HG03565 (cell line): ENCODE measurements around the gene CDH5.

Experiments
- ATAC-seq: cut with Tn5 transposase; IDR thresholded peaks from one replicate; pipeline ENCODE4 v1.9.1; 2021; ENCODE audit warnings: mild to moderate bottlenecking, moderate library complexity; ENCODE audit not compliant: unreplicated experiment

Gene CDH5

DNA sequence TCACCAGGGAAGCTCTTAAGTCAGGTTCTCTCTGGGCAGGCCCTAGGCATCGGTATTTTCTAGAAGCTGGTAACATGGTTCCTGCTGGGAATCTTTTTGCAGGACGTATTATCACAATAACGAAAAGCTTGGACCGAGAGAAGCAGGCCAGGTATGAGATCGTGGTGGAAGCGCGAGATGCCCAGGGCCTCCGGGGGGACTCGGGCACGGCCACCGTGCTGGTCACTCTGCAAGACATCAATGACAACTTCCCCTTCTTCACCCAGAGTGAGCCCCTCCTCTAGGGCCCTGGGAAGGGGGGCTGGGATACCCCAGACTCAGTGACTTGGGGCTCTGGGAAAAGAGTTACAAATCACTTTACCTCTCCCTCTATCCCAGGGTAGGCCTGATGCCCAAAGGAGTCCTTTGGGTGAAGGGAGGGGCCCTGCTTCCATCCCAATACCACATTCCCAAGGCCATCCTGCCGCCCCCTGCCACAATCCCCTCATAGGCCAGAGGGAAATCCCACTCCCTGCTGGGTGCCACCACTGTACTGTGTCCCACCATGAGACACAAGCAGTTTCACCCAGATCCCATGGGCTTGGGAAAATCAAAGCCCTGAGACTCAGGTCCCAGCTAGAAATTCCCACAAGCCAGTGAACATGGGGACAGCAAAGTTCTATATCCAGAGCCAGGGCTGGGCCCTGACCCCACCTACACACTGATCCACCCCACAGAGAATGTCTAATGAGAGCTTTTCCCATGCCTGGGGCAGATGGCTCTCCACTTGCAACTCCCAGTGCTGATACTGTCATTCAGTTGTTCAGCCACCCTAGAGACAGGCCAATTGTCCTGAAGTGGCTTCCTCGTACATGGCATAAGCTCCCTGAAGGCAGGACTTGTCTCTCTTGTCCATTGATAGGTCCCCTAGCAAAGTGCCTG lies 23.0 kb downstream of the CDH5 start:
- no peak for ATAC-seq

DNA sequence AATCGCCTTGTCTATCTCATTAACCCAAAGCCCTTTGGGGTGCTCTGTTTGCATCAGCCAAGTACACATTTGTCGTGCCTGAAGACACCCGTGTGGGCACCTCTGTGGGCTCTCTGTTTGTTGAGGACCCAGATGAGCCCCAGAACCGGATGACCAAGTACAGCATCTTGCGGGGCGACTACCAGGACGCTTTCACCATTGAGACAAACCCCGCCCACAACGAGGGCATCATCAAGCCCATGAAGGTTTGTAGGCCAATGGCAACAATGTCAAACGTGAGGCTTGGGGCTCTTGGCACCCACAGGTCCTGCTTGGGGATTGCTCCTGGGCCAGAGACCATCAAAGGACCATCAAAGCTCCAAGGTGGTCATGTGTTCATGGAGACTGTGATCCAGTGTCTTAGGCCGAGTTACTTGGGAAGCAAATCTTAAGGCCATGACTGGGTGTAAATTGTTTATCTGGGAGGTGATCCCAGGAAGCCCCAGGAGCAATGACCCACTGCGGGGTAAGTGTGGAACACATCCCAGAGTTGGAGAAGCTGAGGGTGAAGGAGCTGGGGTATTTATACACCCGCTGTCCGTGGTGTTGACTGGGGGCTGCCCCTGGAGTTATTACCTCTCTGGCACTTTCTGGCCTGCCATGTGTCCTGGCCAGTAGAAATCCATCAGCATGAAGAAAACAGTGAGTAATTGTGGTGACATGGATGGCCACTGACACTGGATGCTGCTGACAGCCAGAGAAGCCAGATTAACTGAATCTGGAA lies 24.0 kb downstream of the CDH5 start:
- ATAC-seq: no peak

DNA sequence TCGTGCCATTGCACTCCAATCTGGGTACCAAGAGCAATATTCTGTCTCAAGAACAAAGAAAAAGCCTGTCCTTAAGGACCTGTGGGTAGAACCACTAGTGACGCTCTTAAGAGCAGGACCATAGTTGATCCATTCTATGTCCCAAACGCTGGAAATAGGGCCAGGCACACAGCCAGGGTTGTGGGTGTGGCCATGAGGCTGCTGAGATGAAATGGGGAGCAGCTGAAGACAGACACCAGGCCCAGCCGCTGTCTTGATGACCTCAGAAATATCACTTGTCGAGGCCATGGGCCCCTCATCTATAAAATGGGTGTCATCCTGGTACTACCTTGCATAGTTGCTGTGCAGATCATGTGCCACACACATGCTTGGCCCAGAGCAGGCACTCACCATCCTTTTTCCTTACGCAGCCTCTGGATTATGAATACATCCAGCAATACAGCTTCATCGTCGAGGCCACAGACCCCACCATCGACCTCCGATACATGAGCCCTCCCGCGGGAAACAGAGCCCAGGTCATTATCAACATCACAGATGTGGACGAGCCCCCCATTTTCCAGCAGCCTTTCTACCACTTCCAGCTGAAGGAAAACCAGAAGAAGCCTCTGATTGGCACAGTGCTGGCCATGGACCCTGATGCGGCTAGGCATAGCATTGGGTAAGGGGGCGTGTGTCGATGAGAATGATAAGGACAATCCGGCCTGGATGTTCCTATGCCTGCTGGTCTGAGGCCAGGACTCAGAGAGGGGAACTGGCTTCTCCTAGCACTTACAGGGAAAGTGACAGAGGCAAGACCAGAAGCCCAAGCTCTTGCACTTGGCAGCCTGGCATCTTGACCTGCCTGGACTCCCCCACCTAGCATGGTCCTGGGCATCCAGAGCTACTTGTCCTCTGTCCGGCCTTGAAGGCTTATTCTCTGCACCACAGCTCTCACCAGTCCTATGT lies 25.5 kb downstream of the CDH5 start:
- ATAC-seq: no peak

DNA sequence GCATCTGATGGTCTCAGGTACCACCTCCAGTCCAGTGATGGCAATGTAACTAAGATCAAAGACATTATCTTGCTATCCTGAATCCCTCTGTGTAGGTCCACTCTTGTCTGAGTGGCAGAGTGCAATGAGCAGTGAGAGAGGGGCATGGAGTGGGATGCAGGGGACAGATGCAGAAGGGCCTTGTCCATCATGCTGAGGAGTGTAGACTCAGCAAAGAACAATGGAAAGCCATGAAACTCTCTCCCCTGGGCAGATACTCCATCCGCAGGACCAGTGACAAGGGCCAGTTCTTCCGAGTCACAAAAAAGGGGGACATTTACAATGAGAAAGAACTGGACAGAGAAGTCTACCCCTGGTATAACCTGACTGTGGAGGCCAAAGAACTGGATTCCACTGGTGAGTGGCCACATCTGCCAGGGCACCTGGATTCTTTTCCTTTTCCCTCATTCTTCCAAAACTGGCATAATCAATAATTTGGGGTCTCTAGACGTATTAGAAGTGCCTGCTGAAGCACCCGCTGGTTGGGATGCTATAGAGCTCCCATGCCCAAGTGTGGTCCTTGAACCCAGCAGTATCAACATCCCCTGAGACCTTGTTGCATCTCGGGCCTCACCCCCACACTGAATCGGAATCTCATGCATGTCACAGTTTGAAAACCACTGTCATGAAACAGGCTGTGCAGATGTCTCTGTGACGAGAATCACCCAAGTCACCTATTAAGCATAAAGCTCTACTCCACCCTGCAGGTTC lies 29.5 kb downstream of the CDH5 start:
- ATAC-seq: no peak

DNA sequence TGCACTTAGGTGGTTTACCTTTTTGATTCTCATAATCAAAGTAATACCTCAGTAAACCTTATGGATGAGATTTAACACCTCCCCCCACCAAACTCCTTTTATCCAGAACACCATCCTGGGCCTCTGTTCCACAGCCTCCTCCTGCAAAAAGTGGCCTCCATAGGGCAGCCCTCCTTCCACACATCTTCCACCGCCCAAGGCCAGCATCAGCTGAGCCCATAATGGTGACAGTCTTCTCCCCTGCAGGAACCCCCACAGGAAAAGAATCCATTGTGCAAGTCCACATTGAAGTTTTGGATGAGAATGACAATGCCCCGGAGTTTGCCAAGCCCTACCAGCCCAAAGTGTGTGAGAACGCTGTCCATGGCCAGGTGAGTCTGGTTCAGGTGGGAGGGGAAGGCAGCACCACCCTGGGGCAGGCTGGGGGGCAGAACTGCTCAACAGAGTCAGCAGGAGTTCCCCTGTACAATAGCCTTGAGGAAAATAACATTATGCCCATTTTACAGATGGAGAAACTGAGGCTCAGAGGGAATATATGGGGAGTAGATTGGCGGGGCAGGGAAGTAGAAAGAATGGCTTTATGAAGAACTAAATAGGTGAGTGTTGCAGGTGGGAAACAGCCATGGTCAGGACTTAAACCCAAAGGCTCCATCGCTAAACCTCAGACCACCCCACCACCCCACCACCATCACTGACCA lies 31.4 kb downstream of the CDH5 start:
- ATAC-seq: no peak

DNA sequence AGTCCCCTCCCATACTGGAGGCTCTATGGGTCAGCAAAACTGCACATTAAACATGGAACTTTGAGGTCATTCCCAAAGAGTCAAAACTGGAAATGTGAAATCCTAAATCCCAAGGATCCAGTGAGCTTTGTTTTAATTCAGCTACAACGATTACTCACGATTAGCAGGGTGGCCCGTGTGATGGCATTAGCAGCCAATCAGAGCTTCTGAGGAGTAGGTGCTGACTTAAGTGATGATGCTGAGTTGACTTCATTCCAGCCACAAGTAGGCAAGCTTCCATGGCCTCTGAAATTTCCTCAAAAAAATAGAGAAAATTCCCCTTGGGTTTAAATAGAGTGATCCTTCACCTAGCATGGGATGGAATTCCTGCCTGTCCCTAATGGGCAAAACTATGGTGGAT lies 32.5 kb downstream of the CDH5 start:
- ATAC-seq: no peak

DNA sequence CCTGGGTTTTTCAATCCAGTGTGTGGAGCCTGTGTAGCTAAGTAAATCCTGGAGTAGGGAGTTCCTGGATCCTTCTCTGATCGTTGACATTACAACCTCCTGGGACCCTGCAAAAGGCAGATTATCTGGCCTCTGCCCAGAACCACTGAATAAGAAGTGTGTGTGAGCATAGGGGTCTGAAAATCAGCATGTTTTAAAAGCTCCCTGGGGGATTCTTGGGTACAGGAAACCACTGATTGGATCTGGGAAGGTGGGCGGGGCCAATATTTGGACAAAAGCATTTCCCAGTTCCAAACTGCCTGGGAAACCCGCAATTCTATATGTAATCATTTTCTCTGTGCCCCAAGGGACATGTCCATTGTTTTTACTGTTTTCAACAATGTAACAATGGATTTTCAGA lies 33.4 kb downstream of the CDH5 start:
- no peak for ATAC-seq

DNA sequence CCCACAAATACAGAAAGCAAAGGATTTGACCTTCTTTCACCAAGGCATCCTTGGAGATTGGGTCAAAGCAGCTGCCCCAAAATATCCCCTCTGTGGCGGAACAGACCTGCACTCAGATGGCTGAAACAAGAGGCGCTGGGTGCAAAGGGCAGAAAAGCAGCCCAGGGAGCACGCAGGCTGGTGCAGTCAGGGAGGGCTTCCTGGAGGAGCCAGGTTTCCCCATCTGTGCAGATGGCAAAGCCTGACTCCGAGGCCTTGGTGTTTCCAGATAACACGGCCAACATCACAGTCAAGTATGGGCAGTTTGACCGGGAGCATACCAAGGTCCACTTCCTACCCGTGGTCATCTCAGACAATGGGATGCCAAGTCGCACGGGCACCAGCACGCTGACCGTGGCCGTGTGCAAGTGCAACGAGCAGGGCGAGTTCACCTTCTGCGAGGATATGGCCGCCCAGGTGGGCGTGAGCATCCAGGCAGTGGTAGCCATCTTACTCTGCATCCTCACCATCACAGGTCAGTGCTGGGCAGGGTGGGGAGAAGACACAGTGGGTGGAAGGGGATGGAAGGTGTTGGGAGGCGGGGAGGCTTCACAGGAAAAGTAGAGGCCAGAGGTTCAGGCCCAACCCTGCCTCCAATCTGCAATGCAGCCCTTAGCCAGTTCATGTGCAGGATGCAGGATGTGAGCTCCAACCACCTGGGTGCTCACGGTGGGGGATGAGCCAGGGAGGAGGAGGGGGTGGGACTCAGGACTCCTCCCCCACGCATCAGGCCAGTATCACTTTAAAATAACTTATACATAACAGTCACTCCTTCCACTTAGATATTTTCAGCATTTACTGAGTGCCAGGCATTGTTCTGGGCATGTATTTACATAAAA lies 34.3 kb downstream of the CDH5 start:
- ATAC-seq: no peak

DNA sequence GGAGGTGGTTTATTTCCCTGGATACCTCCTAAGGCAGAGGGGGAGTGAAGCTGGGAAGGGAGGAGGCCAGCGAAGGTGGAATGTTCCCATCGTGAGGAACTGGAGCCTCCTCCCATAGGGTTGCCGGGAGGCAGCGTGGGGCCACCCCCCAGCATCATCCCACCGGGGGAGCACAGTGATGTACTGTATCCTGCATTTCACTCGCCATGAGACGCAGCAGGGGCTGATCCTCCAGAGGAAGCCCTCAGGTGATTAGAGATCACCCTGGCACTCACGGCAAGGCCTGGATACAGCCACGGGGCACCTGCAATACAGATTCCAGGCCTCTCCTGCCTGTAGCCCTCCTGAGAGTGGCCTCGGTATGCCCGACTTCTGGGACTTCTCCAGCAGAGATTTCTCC lies 35.1 kb downstream of the CDH5 start:
- no peak for ATAC-seq

DNA sequence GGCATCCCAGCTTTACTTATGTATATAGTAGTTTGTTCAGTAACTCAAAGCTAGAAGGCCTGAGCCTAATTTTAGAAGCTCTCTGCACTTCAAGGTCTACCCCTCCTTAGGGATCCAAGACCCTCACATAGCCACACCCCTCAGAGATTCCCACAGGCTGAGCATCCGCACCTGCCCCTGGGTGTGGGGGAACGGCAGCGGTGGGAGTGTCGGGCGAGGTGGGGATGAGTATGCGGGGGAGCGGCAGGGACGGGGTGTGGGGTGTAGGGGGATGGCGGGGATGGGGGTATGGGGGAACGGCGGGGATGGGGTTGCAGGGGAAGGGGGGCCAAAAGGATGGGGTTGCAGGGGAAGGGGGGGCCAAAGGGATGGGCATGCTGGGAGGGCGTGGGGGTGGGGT lies 35.7 kb downstream of the CDH5 start:
- no peak for ATAC-seq

DNA sequence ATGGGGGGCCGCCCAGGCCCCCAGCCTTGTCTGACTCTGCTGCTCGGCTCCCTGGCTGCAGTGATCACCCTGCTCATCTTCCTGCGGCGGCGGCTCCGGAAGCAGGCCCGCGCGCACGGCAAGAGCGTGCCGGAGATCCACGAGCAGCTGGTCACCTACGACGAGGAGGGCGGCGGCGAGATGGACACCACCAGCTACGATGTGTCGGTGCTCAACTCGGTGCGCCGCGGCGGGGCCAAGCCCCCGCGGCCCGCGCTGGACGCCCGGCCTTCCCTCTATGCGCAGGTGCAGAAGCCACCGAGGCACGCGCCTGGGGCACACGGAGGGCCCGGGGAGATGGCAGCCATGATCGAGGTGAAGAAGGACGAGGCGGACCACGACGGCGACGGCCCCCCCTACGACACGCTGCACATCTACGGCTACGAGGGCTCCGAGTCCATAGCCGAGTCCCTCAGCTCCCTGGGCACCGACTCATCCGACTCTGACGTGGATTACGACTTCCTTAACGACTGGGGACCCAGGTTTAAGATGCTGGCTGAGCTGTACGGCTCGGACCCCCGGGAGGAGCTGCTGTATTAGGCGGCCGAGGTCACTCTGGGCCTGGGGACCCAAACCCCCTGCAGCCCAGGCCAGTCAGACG lies 36.2 kb downstream of the CDH5 start:
- no peak for ATAC-seq

DNA sequence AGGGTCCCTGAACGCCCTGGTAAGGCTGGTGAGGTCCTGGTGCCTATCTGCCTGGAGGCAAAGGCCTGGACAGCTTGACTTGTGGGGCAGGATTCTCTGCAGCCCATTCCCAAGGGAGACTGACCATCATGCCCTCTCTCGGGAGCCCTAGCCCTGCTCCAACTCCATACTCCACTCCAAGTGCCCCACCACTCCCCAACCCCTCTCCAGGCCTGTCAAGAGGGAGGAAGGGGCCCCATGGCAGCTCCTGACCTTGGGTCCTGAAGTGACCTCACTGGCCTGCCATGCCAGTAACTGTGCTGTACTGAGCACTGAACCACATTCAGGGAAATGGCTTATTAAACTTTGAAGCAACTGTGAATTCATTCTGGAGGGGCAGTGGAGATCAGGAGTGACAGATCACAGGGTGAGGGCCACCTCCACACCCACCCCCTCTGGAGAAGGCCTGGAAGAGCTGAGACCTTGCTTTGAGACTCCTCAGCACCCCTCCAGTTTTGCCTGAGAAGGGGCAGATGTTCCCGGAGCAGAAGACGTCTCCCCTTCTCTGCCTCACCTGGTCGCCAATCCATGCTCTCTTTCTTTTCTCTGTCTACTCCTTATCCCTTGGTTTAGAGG lies 37.1 kb downstream of the CDH5 start:
- no peak for ATAC-seq

DNA sequence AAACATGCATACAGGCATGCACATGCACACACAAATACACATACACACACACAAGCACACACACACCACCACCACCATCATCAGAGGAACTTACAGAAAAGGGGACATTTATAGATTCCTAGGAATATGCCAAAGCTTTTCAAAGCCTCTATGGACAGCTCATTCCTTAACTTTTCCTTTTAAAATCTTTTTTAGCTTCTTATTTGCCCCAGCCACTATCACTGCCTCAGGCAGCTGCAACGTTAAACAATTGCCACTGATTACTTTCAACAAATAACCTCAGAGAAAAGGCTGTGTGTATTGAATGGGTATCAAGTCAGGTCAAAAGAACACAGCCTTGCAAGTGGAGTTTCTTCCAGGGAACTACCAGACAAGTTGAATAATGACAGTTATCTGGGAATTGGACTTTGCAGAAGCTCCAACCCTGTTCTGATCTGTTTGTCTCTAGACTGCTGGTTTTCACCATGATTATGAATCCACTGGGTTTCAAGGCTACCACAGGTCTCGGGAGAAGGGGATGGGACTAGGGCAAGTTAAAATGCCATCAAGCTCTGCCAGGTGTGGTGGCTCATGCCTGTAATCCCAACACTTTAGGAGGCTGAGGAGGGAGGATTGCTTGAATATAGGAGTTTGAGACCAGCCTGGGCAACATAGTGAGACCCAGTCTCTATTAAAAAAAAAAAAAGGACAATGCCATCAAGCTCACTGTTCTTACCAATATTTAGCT lies 38.7 kb downstream of the CDH5 start:
- ATAC-seq: no peak

DNA sequence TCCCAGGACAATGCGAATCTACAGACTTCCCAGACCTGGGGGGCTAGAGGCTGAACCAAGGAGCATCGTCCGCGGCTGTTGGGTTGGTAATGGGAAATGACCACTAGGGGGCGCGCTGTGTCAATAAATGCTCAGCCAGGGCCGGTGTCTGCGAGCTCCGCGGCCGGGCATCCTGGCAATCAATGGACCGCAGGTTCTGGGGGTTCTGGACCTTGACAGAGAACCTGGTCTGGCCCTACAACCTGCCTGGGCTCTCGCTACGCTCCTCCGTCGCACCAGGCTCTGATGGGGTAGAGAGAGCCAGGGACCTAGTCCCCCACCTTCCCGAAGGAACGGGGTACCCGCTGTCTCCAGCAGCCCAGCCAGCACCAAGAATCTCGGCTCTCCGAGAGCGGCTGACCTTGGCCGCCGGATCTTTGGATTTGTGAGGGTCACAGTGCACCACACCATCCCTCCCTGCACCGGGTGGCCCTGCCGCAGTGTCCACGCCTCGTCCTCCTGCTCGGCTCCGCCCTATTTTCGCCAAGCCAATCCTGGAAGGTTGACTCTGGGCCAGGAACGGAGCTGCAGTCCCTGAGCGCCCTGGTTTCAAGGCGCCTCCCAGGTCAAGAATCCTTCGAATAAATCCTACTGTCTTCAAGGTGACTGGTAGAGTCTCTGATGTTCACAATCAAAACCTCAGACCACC lies 40.2 kb downstream of the CDH5 start:
- peak; percentile 64 for ATAC-seq

DNA sequence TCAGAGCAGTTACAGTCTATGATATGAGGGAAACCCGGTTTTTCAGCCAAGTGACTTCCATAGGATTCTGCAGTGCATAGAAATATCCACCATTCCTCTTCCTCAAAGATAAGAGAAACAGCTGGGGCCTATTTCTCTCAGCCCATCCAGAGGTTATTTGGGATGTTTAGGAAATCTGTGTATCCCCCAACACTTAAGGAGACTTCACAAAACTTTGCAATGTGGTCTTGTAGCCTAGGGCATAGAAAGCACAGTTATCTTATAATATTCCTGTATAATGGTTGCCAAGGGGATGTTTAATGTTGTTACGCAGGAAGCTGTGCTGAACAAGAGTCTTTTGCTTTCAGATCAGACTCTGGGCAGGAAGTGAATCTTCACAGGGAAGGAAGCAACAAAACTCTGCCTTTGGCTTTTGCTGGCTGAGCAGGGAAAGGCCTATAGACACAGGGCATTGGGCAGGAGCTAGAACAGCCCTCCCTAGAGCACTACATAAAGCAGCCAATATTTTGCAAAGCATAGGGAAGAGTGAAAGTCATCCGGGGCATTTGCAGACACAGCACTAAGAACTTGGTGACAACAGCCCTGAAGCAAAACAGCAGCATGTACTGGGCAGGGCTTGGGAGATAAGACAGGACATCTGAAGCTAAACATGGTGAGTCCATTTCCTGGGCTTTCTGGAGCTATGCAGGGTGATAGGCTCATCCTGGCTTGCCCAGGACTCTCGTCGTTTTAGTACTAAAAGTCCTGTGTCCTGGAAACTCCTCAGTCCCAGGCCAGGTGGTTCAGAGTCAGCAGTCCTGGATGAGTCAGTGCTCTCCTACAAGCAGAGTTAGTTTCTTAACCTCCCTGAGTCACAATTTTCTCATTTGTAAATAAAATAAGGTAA lies 41.9 kb downstream of the CDH5 start:
- no peak for ATAC-seq

DNA sequence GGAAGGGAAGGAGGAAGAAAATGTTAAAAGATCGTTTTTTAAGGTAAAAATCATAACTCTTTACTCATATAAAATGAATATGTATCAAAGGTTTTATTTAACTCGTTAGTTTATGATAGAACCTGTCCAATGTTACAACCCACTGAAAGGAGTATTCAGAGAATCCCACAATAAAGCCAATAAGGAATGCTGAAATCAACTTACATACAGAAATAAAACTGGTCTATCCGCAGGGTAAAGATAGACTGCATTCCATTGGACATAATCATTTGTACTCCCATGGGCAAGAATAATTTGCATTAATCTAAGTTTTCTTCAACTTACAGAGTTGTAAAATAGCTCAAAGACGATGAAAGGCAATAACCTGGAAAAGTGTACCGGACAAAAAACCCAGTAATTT lies 42.7 kb downstream of the CDH5 start:
- no peak for ATAC-seq
